LNCaP clone FGC (cell line): Measurements from ENCODE around the gene NR0B2.
A peak's percentile ranks its signal among the peaks of the same experiment; 100 is the strongest.

Experiments used
- DNase-seq: peaks from one replicate; pipeline ENCODE4 v3.0.0-alpha.2; 2011; ENCODE audit warnings: low read depth
- H3K4me3 ChIP-seq: 2 replicates; pipeline ENCODE4 v1.5.1; 2011; ENCODE audit warnings: mild to moderate bottlenecking, low read depth, low read length, control low read depth
- TF ChIP-seq, protein P1 (sequence below): IDR thresholded peaks from 2 replicates; pipeline ENCODE4 v1.5.1; 2012; ENCODE audit warnings: mild to moderate bottlenecking; ENCODE audit not compliant: control insufficient read depth, insufficient read depth; ENCODE audit errors: extremely low read depth

Gene NR0B2

GRCh38 chr1:26936823-26937222 lies 23.0 kb upstream of the NR0B2 start:
- TF ChIP-seq, protein P1, sequence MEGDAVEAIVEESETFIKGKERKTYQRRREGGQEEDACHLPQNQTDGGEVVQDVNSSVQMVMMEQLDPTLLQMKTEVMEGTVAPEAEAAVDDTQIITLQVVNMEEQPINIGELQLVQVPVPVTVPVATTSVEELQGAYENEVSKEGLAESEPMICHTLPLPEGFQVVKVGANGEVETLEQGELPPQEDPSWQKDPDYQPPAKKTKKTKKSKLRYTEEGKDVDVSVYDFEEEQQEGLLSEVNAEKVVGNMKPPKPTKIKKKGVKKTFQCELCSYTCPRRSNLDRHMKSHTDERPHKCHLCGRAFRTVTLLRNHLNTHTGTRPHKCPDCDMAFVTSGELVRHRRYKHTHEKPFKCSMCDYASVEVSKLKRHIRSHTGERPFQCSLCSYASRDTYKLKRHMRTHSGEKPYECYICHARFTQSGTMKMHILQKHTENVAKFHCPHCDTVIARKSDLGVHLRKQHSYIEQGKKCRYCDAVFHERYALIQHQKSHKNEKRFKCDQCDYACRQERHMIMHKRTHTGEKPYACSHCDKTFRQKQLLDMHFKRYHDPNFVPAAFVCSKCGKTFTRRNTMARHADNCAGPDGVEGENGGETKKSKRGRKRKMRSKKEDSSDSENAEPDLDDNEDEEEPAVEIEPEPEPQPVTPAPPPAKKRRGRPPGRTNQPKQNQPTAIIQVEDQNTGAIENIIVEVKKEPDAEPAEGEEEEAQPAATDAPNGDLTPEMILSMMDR, result no peak
- no peak for DNase-seq
- no peak overlapping the region for H3K4me3 ChIP-seq

- no peak for DNase-seq
- TF ChIP-seq, protein P1, result no peak
- no peak overlapping the region for H3K4me3 ChIP-seq
These were observed 18.8 kb upstream of the NR0B2 start for GRCh38 chr1:26932531-26932930.

DNA sequence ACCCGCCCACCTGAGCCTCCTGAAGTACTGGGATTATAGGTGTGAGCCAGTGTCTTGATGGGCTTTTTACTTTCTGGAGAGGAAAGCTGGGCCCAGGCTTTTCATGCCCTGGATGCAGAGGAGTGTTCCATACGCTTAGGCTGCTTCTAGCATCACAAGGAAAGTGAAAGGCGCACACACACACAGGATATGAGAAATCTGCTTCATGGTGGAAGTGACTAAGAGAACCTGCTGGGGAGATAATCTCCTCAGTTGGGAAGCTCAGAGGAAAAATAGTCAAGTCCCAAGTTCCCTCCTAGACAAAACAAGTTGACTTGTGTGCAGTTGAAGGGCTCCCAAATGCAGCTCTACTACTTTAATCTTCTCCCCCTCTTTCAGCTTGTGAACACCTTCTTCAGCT lies 9.9 kb upstream of the NR0B2 start:
- TF ChIP-seq, protein P1, result no peak
- DNase-seq, result no peak
- no peak overlapping the region for H3K4me3 ChIP-seq

DNA sequence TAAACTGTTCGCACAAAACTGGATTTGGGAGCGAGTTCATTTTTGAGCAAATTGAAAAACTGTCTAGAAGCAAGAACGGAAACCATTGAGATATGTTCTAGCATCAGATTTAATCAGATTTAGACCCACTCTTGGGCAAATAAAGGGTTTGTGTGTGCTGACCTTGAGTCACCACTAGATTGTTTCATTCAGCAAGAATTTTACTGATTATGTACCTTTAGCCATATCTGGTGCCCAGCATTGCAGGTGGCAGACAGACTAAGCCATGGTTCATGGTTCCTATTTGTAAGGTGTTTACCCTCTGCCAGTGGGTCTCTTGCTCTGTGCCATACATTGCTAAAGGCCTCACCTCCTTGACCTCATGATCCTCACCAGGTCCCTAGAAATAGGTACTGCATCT lies 9.1 kb upstream of the NR0B2 start:
- H3K4me3 ChIP-seq, result peak overlapping the region; percentile 99
- TF ChIP-seq, protein P1, result no peak
- DNase-seq, result no peak

GRCh38 chr1:26922431-26922729 lies 8.6 kb upstream of the NR0B2 start:
- TF ChIP-seq, protein P1, result no peak
- peak overlapping the region; percentile 99 for H3K4me3 ChIP-seq
- DNase-seq, result no peak

GRCh38 chr1:26921540-26922430 lies 8.0 kb upstream of the NR0B2 start, which contains the start of gene NUDC:
NUDC (plus strand) TSS chr1:26921743; CDS start chr1:26921849, 106 bp downstream.
- peak; percentile 93 for DNase-seq
- H3K4me3 ChIP-seq, result peak within 1 kb of the TSS; percentile 99
- TF ChIP-seq, protein P1, result no peak

- TF ChIP-seq, protein P1, result no peak
- no peak for DNase-seq
- peak overlapping the region; percentile 99 for H3K4me3 ChIP-seq
These were observed 7.4 kb upstream of the NR0B2 start for GRCh38 chr1:26921126-26921539.
